BLaER1 (cell line): ENCODE results near the gene ABT1.

Experiments
- H3K27ac ChIP-seq: shearing (Covaris generic); formaldehyde crosslinking; 2 replicates; pipeline ENCODE4 v1.8.1; 2022
- H3K27me3 ChIP-seq: shearing (Covaris generic); formaldehyde crosslinking; 2 replicates; pipeline ENCODE4 v1.8.1; 2022
- H3K36me3 ChIP-seq: shearing (Covaris generic); formaldehyde crosslinking; 2 replicates; pipeline ENCODE4 v1.8.1; 2022
- H3K4me1 ChIP-seq: shearing (Covaris generic); formaldehyde crosslinking; 2 replicates; pipeline ENCODE4 v1.8.1; 2022
- H3K4me2 ChIP-seq: shearing (Covaris generic); formaldehyde crosslinking; 2 replicates; pipeline ENCODE4 v1.8.1; 2022
- H3K4me3 ChIP-seq: shearing (Covaris generic); formaldehyde crosslinking; 2 replicates; pipeline ENCODE4 v1.8.1; 2022
- H3K9ac ChIP-seq: shearing (Covaris generic); formaldehyde crosslinking; 2 replicates; pipeline ENCODE4 v1.8.1; 2022
- H3K9me3 ChIP-seq: shearing (Covaris generic); formaldehyde crosslinking; 2 replicates; pipeline ENCODE4 v1.8.1; 2022
- H4K20me1 ChIP-seq: shearing (Covaris generic); formaldehyde crosslinking; 2 replicates; pipeline ENCODE4 v1.8.1; 2022
- Cebpa-rat ChIP-seq: shearing (Covaris generic); IDR thresholded peaks from 2 replicates; pipeline ENCODE4 v1.8.1; 2022

Gene ABT1

GRCh38 chr6:26623339-26623859 is 26.6 kb downstream of the ABT1 start:
- peaks cover 6% of the 10 kb centered on the region; the same call in 1 of the 2 replicates for H3K4me1 ChIP-seq
- peaks cover 12% of the 10 kb centered on the region; the same call in 1 of the 2 replicates for H3K9me3 ChIP-seq
- H3K9ac ChIP-seq, result no peak overlapping the region
- H3K4me2 ChIP-seq, result no peak overlapping the region
- no peak overlapping the region for H3K4me3 ChIP-seq
- no peaks in the 10 kb centered on the region for H4K20me1 ChIP-seq
- H3K27me3 ChIP-seq, result no peaks in the 10 kb centered on the region
- no peaks in the 10 kb centered on the region for H3K36me3 ChIP-seq
- H3K27ac ChIP-seq, result no peak overlapping the region
- TF ChIP-seq Cebpa-rat, result no peak

DNA sequence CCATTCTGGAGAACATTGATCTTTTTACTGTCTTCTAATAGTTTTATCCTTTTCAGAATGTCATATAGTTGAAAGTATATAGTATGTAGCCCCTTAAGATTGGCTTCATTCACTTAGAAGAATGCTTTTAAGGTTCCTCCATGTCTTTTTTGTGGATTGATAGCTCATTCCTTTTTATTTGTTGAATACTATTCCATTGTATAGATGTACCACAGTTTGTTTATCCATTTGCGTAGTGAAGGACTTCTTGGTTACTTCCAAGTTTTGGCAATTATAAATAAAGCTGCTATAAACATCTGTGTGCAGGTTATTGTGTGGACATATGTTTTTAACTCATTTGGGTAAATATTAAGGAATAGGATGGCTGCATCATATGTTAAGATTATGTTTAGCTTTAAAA is 27.8 kb downstream of the ABT1 start:
- Histone ChIP-seq H3K9ac (no peak overlapping the region), H3K4me2 (no peak overlapping the region), H4K20me1 (no peaks in the 10 kb centered on the region), H3K4me1 (peaks cover 6% of the 10 kb centered on the region; the same call in 1 of the 2 replicates), H3K36me3 (no peaks in the 10 kb centered on the region), H3K27me3 (no peaks in the 10 kb centered on the region), H3K4me3 (no peak overlapping the region), H3K27ac (no peak overlapping the region), H3K9me3 (peaks cover 12% of the 10 kb centered on the region; the same call in 1 of the 2 replicates)
- no peak for TF ChIP-seq Cebpa-rat

DNA sequence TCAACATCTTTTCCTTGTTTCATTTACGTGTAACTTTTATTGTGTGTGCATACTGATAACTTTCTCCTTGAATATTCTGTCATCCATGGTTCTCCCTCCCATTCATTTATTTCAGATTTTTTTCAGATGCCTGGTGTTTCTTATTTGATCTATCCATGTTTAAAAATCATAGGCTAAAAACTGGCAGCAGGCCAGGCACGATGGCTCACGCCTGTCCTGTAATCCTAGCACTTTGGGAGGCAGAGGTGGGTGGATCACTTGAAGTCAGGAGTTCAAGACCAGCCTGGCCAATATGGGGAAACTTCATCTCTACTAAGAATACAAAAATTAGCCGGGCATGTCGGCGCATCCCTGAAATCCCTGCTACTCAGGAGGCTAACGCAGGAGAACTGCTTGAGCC is 31.1 kb downstream of the ABT1 start:
- H3K4me2 ChIP-seq, result no peak overlapping the region
- no peak overlapping the region for H3K4me3 ChIP-seq
- no peaks in the 10 kb centered on the region for H4K20me1 ChIP-seq
- H3K4me1 ChIP-seq, result peaks cover 2% of the 10 kb centered on the region; the same call in 1 of the 2 replicates
- H3K27me3 ChIP-seq, result no peaks in the 10 kb centered on the region
- no peak overlapping the region for H3K27ac ChIP-seq
- no peak for TF ChIP-seq Cebpa-rat
- H3K36me3 ChIP-seq, result no peaks in the 10 kb centered on the region
- peaks cover 12% of the 10 kb centered on the region; the same call in 1 of the 2 replicates for H3K9me3 ChIP-seq
- H3K9ac ChIP-seq, result no peak overlapping the region

DNA sequence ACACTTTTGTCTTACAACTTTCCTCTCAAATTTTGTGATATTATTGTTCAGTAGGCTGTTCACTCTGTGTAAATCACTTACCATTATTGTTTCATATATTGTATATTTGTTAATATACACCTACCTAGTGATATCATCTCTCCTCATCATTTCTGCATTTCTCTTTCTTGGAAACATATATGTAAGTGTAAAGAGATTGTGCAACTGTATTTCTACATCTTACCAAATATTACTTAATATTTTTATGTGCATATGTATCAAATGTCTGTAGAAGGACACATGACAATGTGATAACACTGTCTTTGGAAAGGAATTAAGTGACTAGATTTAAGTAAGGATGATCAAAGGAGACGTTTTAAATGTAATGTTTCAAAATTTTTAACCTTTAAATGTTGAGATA is 32.6 kb downstream of the ABT1 start:
- H3K4me2 ChIP-seq, result no peak overlapping the region
- no peak overlapping the region for H3K9ac ChIP-seq
- peaks cover 12% of the 10 kb centered on the region for H3K36me3 ChIP-seq
- peaks cover 8% of the 10 kb centered on the region; the same call in 1 of the 2 replicates for H3K9me3 ChIP-seq
- H4K20me1 ChIP-seq, result no peaks in the 10 kb centered on the region
- H3K27me3 ChIP-seq, result no peaks in the 10 kb centered on the region
- TF ChIP-seq Cebpa-rat, result no peak
- H3K4me3 ChIP-seq, result no peak overlapping the region
- no peaks in the 10 kb centered on the region for H3K4me1 ChIP-seq
- H3K27ac ChIP-seq, result no peak overlapping the region

DNA sequence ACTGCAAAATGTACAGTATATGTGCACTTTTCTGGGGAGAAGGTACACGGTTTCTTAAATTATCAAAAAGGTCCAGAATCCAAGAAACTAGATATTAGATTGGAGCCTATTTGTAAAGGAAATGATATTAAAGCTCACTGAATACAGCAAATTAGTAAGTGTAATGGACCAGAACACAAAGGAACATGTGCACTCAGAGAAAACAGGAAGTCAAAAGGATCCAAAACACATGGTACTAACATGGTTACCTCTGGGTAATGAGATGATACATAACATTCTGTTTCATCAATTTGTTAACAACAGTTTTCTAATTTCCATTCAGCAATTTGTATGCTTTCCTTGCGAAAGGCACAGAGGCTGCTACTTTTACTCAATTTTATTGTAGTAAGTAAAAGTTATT is 44.1 kb downstream of the ABT1 start:
- Histone ChIP-seq H3K4me3 (no peak overlapping the region), H3K36me3 (peaks cover 79% of the 10 kb centered on the region)
- no peak for TF ChIP-seq Cebpa-rat

DNA sequence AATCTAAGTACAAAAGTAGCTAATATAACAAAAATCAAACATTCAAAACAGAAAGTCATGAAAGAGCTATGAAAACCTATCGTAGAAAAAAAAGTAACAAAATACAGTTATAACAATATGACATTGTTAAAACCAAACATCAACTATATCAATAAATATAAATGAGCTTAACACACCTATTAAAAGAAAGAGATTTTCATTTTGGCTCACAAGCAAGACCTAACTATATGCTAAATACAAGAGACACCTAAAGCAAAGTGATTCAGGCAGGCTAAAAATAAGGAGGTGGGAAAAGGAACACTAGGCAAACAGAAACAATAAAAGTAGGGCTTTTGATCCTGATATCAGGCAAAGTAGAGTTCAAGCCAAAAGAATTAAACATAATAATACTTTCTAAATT is 49.3 kb downstream of the ABT1 start:
- peaks cover 81% of the 10 kb centered on the region for H3K9me3 ChIP-seq
- H3K4me3 ChIP-seq, result no peak overlapping the region
- no peak overlapping the region for H3K27ac ChIP-seq
- no peak overlapping the region for H3K4me2 ChIP-seq
- H3K9ac ChIP-seq, result no peak overlapping the region
- no peaks in the 10 kb centered on the region for H4K20me1 ChIP-seq
- no peaks in the 10 kb centered on the region for H3K27me3 ChIP-seq
- H3K4me1 ChIP-seq, result no peaks in the 10 kb centered on the region
- TF ChIP-seq Cebpa-rat, result no peak
- peaks cover 81% of the 10 kb centered on the region for H3K36me3 ChIP-seq

More for the DNA sequence above, 44.1 kb downstream of the ABT1 start:
- Histone ChIP-seq H3K9me3 (peaks cover 82% of the 10 kb centered on the region), H4K20me1 (no peaks in the 10 kb centered on the region), H3K4me2 (no peak overlapping the region), H3K27ac (no peak overlapping the region), H3K4me1 (no peaks in the 10 kb centered on the region), H3K9ac (no peak overlapping the region), H3K27me3 (no peaks in the 10 kb centered on the region)
